ENCODE data around the gene JADE2.

DNA sequence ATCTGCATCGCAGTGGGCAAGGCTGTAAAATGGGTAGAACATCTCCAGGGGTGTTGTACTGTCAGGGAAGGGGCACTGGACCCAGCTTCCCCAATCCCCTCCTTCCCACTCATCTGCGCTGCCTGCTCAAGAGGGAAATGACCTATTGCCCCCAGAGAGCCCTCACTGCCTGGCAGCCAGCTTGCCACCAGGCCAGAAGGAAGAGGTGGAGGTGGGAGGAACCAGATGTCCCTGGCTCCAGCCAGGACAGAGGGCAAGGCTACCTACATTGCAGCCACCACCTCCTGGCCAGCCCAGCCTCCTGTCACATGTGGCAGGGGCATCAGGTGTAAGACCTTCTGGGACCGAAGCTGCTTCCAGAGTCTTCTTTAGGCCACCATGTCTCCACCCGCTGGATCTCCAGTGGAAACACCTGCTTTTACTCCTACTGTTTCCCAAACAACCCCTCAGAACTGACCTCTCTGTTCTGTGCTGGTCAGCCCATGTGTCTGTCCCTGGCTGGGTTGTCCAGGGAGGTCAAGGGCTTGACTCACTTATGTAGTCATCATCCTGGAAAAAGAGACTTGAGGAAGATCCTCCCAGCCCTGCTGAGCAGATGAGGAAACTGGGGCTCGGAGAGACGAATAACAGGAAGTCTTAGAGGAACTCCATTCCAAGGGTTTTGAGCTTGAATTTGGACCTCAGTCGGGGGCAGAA lies 42.3 kb downstream of the JADE2 start:
- TF ChIP-seq MYC (IDR thresholded peaks at IDR 0.05; ENCODE audit: borderline replicate concordance, low read length) (no peak), JUNB (IDR thresholded peaks at IDR 0.05) (no peak), POLR2A (IDR thresholded peaks at IDR 0.05; ENCODE audit: low read length) (no peak), NR3C1 (IDR thresholded peaks at IDR 0.05) (no peak), RAD21 (conservative IDR thresholded peaks at IDR 0.05 in 1 of 2, IDR thresholded peaks at IDR 0.05 in 1 of 2) (no peak), FOSL2 (IDR thresholded peaks at IDR 0.05) (no peak), FOSL2 (CRISPR knock-in tag; IDR thresholded peaks at IDR 0.05) (0 out of 2 replicates have a peak, but pooled peaks have one; percentile 25)
- TF ChIP-seq, protein P1, sequence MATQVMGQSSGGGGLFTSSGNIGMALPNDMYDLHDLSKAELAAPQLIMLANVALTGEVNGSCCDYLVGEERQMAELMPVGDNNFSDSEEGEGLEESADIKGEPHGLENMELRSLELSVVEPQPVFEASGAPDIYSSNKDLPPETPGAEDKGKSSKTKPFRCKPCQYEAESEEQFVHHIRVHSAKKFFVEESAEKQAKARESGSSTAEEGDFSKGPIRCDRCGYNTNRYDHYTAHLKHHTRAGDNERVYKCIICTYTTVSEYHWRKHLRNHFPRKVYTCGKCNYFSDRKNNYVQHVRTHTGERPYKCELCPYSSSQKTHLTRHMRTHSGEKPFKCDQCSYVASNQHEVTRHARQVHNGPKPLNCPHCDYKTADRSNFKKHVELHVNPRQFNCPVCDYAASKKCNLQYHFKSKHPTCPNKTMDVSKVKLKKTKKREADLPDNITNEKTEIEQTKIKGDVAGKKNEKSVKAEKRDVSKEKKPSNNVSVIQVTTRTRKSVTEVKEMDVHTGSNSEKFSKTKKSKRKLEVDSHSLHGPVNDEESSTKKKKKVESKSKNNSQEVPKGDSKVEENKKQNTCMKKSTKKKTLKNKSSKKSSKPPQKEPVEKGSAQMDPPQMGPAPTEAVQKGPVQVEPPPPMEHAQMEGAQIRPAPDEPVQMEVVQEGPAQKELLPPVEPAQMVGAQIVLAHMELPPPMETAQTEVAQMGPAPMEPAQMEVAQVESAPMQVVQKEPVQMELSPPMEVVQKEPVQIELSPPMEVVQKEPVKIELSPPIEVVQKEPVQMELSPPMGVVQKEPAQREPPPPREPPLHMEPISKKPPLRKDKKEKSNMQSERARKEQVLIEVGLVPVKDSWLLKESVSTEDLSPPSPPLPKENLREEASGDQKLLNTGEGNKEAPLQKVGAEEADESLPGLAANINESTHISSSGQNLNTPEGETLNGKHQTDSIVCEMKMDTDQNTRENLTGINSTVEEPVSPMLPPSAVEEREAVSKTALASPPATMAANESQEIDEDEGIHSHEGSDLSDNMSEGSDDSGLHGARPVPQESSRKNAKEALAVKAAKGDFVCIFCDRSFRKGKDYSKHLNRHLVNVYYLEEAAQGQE (IDR thresholded peaks at IDR 0.05) = no peak
- TF ChIP-seq, protein P2, sequence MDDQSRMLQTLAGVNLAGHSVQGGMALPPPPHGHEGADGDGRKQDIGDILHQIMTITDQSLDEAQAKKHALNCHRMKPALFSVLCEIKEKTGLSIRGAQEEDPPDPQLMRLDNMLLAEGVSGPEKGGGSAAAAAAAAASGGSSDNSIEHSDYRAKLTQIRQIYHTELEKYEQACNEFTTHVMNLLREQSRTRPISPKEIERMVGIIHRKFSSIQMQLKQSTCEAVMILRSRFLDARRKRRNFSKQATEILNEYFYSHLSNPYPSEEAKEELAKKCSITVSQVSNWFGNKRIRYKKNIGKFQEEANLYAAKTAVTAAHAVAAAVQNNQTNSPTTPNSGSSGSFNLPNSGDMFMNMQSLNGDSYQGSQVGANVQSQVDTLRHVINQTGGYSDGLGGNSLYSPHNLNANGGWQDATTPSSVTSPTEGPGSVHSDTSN (IDR thresholded peaks at IDR 0.05) = no peak
- TF ChIP-seq, protein P3, sequence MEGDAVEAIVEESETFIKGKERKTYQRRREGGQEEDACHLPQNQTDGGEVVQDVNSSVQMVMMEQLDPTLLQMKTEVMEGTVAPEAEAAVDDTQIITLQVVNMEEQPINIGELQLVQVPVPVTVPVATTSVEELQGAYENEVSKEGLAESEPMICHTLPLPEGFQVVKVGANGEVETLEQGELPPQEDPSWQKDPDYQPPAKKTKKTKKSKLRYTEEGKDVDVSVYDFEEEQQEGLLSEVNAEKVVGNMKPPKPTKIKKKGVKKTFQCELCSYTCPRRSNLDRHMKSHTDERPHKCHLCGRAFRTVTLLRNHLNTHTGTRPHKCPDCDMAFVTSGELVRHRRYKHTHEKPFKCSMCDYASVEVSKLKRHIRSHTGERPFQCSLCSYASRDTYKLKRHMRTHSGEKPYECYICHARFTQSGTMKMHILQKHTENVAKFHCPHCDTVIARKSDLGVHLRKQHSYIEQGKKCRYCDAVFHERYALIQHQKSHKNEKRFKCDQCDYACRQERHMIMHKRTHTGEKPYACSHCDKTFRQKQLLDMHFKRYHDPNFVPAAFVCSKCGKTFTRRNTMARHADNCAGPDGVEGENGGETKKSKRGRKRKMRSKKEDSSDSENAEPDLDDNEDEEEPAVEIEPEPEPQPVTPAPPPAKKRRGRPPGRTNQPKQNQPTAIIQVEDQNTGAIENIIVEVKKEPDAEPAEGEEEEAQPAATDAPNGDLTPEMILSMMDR (IDR thresholded peaks at IDR 0.05) = no peak
- TF ChIP-seq, protein P4, sequence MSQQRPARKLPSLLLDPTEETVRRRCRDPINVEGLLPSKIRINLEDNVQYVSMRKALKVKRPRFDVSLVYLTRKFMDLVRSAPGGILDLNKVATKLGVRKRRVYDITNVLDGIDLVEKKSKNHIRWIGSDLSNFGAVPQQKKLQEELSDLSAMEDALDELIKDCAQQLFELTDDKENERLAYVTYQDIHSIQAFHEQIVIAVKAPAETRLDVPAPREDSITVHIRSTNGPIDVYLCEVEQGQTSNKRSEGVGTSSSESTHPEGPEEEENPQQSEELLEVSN (IDR thresholded peaks at IDR 0.05; ENCODE audit: borderline replicate concordance, low read depth) = no peak

Data from A549 (cell line).